HL-60/S4 treated with phorbol 12-myristate 13-acetate at 8.2 ng/mL for 4 days and 3 days (cell line): ENCODE measurements around the gene TJP1.
"Not testable (repeated sequence)": the region's sequence is repeated elsewhere in the genome, so short reads cannot be mapped to it uniquely, and the experiment has no call there.

Experiments
- in situ Hi-C: fragments of 300-500 bp; cut with MboI; formaldehyde crosslinking; loops from 2 replicates; pipeline ENCODE4 v1.15.0; 2022; ENCODE audit warnings: low sequenced_read_pairs

The TJP1 gene

GRCh38 chr15:29708519-29708918 is 113.7 kb downstream of the TJP1 start:
- in situ Hi-C loops = no loop called here

DNA sequence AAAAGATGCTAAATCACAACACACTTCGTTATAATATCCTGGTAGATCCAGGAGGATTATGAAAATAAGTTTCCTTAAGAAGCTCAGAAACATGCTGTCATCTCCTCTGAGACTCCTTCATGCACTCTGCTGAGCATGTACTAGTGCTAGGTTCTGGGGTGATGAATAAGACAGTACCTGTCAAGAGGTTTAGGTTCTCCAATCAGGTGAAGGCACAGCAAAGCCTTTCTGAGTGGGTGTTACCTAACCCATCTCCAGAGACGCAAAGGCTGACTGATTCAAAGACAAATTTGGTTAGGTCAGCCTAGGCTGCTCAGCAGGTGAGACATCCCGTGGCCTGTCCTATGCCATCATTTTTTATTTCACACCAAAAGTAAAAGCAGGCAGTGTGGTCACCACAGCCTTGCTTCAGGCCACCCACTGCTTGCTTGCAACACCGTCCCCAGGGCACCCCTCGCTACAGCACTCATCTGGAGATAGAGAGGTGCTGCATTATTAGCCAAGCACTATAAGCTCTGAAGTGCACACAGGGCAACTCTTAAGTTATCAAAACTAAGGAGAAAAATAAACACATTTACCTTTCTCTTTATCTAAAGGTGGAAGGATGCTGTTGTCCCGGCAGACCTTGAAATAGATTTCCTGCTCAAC is 117.2 kb downstream of the TJP1 start:
- in situ Hi-C loops = no loop called here

DNA sequence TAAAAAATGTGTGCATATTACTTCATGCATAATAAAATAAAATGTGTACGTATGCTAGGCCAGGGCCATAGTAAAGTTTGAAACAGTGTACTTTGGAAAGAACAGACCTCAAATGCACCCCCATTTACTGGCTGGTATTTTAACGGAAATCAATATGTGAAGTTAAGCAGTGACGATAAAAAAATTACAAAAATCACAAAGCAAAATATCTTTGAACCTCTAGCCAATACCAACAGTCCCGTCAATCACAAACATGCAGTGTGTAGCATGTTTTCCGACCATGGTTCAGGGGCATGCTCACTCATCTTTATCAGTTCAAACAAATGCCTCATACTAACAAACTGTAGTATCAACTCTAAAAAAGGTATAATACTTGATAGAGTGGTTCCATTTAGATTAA is 121.1 kb downstream of the TJP1 start:
- in situ Hi-C loops = no loop called here

GRCh38 chr15:29700296-29700695 is 122.0 kb downstream of the TJP1 start:
- in situ Hi-C loops = no loop called here

DNA sequence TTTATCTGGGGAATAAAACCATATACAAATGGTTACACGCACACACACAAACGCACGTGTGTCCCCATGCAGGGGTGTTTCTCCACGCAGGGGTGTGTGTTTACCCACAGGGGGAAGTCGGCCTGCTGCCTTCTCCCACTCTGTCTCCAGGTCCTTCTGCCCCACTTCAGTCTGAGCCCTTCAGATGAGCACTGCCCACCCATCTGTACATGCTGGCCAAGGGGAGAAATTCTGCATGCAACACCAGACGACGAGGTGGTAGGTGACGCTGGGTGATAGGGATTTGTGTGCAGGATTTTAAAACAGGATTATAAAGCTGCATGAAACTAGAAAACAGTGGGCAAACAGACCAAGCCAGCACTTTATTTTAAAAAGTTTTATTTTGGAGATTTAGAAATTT is 122.5 kb downstream of the TJP1 start:
- in situ Hi-C loops = no loop called here

DNA sequence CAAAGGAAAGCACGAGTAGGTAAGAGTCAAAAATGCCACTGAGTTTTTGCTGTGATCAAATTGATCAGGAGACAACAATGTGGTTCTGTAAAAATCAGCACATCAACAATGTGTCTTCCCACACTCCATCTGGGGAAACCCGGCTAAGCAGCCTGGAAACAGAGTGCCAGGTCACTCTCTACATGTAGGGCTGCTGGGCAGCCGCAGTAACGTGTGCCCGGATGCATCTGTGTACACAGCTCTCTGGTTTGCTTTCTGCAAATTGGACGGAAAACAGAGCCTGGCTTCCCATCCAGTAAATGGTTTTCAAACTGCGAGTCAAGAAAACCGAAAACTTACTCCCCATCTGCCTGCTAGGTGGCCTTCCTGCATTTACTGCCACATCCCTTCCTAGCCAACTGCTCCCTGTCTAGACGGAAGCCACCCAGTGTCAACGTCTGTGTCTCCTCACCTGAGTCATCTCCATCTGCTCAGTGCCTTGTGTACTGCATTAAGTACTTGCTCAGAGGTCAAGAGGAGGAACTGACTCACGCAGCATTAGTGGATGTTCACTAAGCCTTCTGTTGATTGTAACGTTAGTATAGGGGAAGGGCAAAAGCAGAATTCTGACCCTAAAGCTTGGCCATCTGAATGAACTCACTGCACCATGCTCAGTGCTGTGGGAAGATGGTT is 124.1 kb downstream of the TJP1 start:
- in situ Hi-C loops = no loop called here

GRCh38 chr15:29696950-29697738 is 125.1 kb downstream of the TJP1 start:
- in situ Hi-C loops = no loop called here

- in situ Hi-C loops = not testable (repeated sequence)
Observed at GRCh38 chr15:29696506-29696905, 125.8 kb downstream of the TJP1 start.

- in situ Hi-C loops = no loop called here
Observed at GRCh38 chr15:29695489-29696167, 126.6 kb downstream of the TJP1 start.

DNA sequence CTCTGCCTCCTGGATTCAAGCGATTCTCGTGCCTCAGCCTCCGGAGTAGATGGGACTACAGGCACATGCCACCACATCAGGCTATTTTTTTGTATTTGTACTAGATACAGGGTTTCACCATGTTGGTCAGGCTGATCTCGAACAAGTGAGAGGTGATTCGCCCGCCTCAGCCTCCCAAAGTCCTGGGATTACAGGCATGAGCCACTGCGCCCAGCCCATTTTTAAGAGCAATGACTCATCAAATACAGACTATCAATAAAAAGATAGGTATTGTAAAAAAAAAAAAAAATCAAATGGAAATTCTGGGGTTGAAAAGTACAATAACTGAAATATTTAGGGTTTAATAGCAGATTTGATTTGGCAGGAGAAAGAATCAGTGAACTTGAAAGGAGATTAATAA is 129.0 kb downstream of the TJP1 start:
- in situ Hi-C loops = no loop called here

DNA sequence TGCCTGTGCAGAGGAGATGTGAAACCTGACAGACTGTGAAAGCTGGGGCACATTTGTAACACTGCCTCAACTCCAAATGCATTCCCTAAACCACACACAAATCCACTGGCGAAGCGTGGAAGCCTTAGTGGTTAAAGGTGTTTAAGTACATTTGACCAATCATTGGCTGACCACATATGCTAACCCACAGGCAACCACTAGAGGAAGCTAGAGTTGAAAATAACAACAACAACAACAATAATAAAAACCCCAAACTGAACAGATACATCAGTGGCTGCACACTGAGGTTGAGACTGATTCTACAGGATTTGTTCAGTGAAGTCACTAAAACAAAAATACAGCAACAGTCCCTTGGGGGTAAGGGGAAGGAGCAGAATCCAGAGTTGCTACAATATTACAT is 129.7 kb downstream of the TJP1 start:
- in situ Hi-C loops = no loop called here

DNA sequence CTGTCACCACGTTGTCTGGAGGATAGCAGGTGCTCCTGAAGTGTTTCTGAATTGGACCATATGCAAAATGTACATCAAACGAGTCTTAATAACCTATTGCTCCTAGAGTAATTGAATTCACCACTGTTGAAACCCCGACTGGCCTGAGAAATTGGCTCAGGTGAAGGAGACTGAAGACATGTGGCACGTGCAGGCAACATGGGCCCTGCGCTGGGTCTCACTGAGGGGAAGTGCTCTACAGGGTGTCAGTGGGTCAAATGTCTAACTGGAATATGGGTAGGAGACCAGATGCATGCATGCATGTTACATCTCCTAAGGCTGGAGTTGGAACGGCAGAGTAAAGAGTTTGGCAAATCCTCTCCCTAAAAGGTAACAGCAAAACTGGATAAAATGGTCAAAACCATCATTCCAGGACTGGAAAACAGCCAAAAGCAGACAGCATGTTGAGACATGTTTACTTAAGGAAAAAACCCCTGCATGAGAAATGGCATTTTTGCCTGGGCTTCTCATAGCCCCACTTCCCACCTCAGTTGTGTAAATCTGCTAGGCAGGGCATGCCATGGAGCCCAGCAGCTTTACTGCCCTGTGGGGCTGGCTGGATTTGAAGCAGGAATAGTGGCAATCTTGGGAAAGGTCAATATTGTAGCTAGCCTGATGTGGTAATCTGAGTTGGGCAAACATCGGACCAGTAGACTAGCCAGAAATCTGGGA is 131.3 kb downstream of the TJP1 start:
- in situ Hi-C loops = no loop called here

DNA sequence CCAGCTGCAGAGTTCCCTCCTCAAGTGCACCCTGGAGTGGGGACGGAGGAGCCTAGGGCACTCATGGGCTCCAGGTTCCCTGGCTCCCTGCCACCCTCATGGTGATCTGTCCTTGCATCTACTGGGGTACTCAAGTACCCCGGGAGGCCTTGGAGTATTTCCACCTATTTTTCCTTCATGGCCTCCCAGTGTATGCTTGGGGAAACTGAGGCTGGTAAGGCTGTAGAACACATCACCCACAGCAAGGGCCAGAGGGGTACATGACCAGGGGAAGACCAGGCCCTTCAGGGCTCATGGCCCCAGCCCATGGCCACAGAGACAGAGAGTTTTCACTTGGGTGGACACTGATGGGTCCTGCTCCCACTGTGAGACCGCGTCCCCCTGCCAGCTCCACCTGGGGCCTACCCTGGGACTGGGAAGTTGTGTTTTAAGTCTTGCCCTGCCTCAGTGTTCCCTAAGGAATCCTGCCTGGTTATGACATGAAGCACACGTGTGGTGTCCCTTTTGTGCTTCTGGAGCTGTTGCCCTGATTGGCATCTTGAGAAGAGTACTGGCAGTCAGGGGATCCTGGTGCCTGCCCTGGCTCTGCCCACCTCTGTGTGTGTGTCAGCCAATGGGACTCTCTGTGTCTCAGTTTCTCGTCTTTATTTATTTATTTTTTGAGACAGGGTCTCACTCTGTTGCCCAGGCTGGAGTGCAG is 132.8 kb downstream of the TJP1 start:
- in situ Hi-C loops = no loop called here

DNA sequence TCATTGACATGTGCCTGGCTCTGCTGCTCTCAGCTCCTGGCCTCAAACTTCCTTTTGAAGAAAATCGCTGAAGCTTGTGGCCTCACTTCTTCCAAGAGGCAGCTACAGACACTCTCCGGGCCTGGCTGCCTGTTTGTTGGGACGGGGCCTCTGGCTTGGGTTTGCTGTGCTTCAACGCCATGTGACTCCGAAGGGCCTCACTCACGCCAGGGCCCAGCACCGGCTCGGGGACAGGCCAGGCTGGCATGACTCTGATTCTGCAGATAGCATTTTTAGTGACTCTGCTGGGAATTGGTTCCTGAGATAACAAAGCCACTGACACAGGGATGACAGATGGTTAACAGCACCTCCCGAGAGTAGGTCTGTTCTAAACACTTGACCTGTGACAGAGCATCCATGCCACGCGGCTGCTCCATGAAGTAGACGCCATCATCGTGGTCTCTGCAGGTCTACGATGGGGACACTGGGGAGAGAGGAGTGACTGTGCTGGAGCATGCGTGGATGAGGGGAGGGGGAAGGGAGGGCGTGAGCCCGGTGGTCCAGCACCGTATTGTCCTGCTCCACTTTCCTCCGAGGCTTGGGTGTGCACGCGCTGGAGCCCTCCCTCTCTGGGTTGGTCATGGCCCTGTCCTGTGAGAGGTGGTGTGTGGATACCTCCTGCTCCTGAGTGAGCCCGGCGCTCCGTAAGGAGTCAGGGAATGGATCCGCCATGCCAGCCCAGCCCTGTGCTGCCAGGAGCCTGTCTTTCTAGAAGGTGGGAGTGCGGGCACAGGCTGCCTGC is 133.6 kb downstream of the TJP1 start:
- in situ Hi-C loops = no loop called here

DNA sequence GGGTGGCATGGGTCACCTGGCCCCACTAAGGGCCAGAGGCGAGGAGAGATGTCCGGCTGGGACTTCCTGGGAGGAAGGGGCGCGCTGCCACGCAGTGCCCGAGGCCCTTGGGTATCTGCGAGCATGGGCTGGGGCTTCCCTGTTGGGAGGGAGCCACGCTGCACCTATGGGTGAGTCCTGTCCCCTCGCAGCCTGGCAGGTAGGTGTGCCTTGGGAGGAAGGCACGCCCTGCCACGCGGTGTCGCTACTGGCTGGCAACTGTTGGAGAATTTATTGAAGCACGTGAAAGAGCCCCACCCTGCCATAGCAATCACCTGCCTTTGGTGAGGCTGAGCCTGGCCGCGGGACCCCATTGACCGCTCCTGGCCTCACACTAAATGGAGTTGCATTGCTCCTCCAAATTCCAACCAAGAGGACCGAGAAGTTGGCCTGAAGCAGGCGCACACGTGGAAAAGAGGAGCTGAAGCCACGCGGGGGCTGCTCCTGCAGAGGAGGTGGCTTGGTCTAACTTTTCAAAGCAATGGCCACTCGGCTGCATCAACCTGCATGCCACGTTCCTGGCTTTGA is 134.2 kb downstream of the TJP1 start:
- in situ Hi-C loops = no loop called here

DNA sequence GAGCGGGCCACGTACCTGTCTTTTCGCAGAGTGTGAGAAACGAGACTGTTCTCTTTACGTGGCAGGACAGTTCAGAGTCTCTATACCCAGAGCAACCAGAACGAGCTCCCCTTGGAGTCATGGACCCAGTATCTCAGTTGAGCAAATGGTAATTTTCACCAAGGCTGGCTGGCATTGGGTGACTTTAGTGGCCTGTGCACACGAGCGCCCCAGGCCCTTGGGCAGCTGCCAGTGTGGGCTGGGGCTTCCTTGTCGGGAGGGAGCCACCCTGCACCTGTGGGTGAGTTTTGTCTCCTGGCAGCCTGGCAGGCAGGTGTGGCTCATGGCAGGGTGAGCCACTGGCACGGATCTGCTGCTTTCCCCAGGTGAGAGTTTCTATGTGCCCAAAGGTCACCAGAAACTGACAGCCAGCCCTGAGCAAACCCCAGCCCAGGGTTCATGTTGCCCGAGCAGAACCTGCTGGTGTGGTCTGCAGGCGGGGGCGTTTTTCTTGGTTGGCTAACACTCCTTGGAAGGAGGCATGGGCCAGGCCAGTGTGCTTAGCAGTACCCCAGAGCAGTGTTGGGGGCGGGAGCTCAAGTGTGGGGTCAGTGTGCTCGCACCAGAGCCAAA is 135.0 kb downstream of the TJP1 start:
- in situ Hi-C loops = no loop called here

DNA sequence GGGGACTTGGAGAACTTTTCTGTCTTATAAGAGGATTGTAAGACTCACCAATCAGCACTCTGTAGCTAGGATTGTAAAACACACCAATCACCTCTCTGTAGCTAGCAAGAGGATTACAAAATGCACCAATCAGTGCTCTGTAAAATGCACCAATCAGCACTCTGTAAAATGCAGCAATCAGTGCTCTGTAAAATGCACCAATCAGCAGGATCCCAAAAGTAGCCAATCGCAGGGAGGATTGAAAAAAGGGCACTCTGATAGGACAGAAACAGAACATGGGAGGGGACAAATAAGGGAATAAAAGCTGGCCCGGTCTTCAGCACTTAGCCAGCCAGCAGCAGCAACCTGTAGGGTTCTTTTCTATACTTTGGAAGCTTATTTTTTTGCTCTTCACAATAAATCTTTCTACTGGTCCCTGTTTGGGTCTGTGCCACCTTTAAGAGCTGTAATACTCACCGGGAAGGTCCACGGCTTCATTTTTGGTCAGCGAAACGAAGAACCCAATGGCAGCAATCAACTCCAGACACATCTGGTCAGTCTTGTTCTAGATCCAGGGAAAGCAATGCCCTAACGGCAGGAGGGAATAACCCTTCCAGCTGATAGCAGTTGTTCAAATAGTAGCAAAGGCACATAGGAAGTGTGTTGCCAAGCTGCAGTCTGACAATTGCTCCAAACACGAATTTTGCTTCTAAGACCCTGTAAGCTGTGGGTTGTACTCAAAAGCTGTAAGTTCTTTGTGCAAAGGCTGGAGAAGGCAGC is 135.6 kb downstream of the TJP1 start:
- in situ Hi-C loops = no loop called here

DNA sequence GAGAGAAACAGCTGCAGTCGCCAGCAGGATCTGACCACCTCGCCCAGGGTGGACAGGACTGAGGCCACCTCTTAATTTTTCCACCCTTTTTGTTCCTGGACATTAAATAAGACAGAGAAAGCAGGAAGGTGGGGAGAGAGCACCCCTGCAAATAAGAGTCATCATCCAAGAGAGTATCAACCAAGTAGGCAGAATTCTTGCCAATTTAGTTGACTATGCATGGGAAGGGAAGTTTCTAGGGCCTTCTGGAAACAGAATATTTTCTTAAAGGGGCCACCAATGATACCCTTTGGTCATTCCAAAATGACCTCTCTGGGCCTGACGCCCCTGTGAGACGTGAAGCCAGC is 136.2 kb downstream of the TJP1 start:
- in situ Hi-C loops = no loop called here
